ENCODE results near the gene WDR44.
"Not testable (repeated sequence)": the region's sequence is repeated elsewhere in the genome, so short reads cannot be mapped to it uniquely, and the experiment has no call there.

Gene WDR44

GRCh38 chrX:118345464-118346257 is at the start of gene WDR44:
Gene WDR44, plus strand, starts transcription at chrX:118346106. Its CDS starts 398 bp downstream, at chrX:118346504.
- Mint-ChIP-seq H3K4me3 (peak within 1 kb of the TSS; percentile 99), H3K27ac (peak within 1 kb of the TSS; percentile 99), H3K27me3 (no peaks in the 10 kb centered on the region), H3K9me3 (no peaks in the 10 kb centered on the region), H3K36me3 (no peaks in the 10 kb centered on the region), H3K4me1 (peaks cover 38% of the 10 kb centered on the region)

GRCh38 chrX:118305827-118306226 is 40.1 kb upstream of the WDR44 start:
- H3K4me1 Mint-ChIP-seq, H3K36me3 Mint-ChIP-seq, H3K9me3 Mint-ChIP-seq, H3K27me3 Mint-ChIP-seq, H3K27ac Mint-ChIP-seq, H3K4me3 Mint-ChIP-seq: not testable (repeated sequence)

- Mint-ChIP-seq H3K27ac (no peak overlapping the region), H3K4me1 (no peaks in the 10 kb centered on the region), H3K36me3 (no peaks in the 10 kb centered on the region), H3K4me3 (no peak overlapping the region), H3K27me3 (no peaks in the 10 kb centered on the region), H3K9me3 (no peaks in the 10 kb centered on the region)
Observed at GRCh38 chrX:118315529-118315928, 30.4 kb upstream of the WDR44 start.

- Mint-ChIP-seq H3K27me3 (no peaks in the 10 kb centered on the region), H3K4me3 (no peak overlapping the region), H3K27ac (no peak overlapping the region), H3K4me1 (no peaks in the 10 kb centered on the region), H3K36me3 (no peaks in the 10 kb centered on the region), H3K9me3 (no peaks in the 10 kb centered on the region)
Observed at GRCh38 chrX:118324588-118324987, 21.3 kb upstream of the WDR44 start.

- no peak overlapping the region for H3K27ac Mint-ChIP-seq
- no peaks in the 10 kb centered on the region for H3K27me3 Mint-ChIP-seq
- no peaks in the 10 kb centered on the region for H3K9me3 Mint-ChIP-seq
- H3K4me1 Mint-ChIP-seq, result no peaks in the 10 kb centered on the region
- no peak overlapping the region for H3K4me3 Mint-ChIP-seq
- H3K36me3 Mint-ChIP-seq, result no peaks in the 10 kb centered on the region
Observed at GRCh38 chrX:118325453-118325852, 20.5 kb upstream of the WDR44 start.

- Mint-ChIP-seq H3K27me3 (no peaks in the 10 kb centered on the region), H3K4me1 (no peaks in the 10 kb centered on the region), H3K4me3 (no peak overlapping the region), H3K36me3 (no peaks in the 10 kb centered on the region), H3K27ac (no peak overlapping the region), H3K9me3 (no peaks in the 10 kb centered on the region)
Observed at GRCh38 chrX:118329175-118329574, 16.7 kb upstream of the WDR44 start.

- Mint-ChIP-seq H3K27me3 (no peaks in the 10 kb centered on the region), H3K4me3 (no peak overlapping the region), H3K4me1 (no peaks in the 10 kb centered on the region), H3K9me3 (no peaks in the 10 kb centered on the region), H3K36me3 (no peaks in the 10 kb centered on the region), H3K27ac (no peak overlapping the region)
Observed at GRCh38 chrX:118337687-118338086, 8.2 kb upstream of the WDR44 start.

GRCh38 chrX:118338930-118339329 is 7.0 kb upstream of the WDR44 start:
- Mint-ChIP-seq H3K4me3 (no peak overlapping the region), H3K27me3 (no peaks in the 10 kb centered on the region), H3K4me1 (no peaks in the 10 kb centered on the region), H3K36me3 (no peaks in the 10 kb centered on the region), H3K27ac (no peak overlapping the region), H3K9me3 (no peaks in the 10 kb centered on the region)

GRCh38 chrX:118345045-118345463 is 852 bp upstream of the WDR44 start:
- Mint-ChIP-seq H3K4me1 (peaks cover 32% of the 10 kb centered on the region), H3K9me3 (no peaks in the 10 kb centered on the region), H3K27ac (peak overlapping the region; percentile 99), H3K36me3 (no peaks in the 10 kb centered on the region), H3K27me3 (no peaks in the 10 kb centered on the region), H3K4me3 (peak overlapping the region; percentile 99)

GRCh38 chrX:118346258-118347094 is 570 bp downstream of the WDR44 start:
- Mint-ChIP-seq H3K27me3 (no peaks in the 10 kb centered on the region), H3K9me3 (no peaks in the 10 kb centered on the region), H3K4me1 (peaks cover 40% of the 10 kb centered on the region), H3K36me3 (no peaks in the 10 kb centered on the region), H3K27ac (peak overlapping the region; percentile 99), H3K4me3 (peak overlapping the region; percentile 99)

GRCh38 chrX:118347131-118347530 is 1.2 kb downstream of the WDR44 start:
- peak overlapping the region; percentile 99 for H3K27ac Mint-ChIP-seq
- no peaks in the 10 kb centered on the region for H3K27me3 Mint-ChIP-seq
- H3K4me1 Mint-ChIP-seq, result peaks cover 40% of the 10 kb centered on the region
- peak overlapping the region; percentile 99 for H3K4me3 Mint-ChIP-seq
- no peaks in the 10 kb centered on the region for H3K9me3 Mint-ChIP-seq
- no peaks in the 10 kb centered on the region for H3K36me3 Mint-ChIP-seq

- no peaks in the 10 kb centered on the region for H3K36me3 Mint-ChIP-seq
- H3K4me1 Mint-ChIP-seq, result peaks cover 44% of the 10 kb centered on the region
- H3K27ac Mint-ChIP-seq, result peak overlapping the region; percentile 82
- H3K4me3 Mint-ChIP-seq, result peak overlapping the region; percentile 99
- no peaks in the 10 kb centered on the region for H3K27me3 Mint-ChIP-seq
- no peaks in the 10 kb centered on the region for H3K9me3 Mint-ChIP-seq
Observed at GRCh38 chrX:118347736-118348135, 1.8 kb downstream of the WDR44 start.

- Mint-ChIP-seq H3K36me3 (no peaks in the 10 kb centered on the region), H3K27ac (peak overlapping the region; percentile 82), H3K27me3 (no peaks in the 10 kb centered on the region), H3K9me3 (no peaks in the 10 kb centered on the region), H3K4me1 (peaks cover 49% of the 10 kb centered on the region), H3K4me3 (peak overlapping the region; percentile 99)
Observed at GRCh38 chrX:118348186-118348810, 2.4 kb downstream of the WDR44 start.

- Mint-ChIP-seq H3K4me3 (no peak overlapping the region), H3K36me3 (no peaks in the 10 kb centered on the region), H3K4me1 (peaks cover 54% of the 10 kb centered on the region), H3K27me3 (no peaks in the 10 kb centered on the region), H3K27ac (no peak overlapping the region), H3K9me3 (no peaks in the 10 kb centered on the region)
Observed at GRCh38 chrX:118349188-118349587, 3.3 kb downstream of the WDR44 start.

GRCh38 chrX:118350221-118350620 is 4.3 kb downstream of the WDR44 start:
- Mint-ChIP-seq H3K27me3 (no peaks in the 10 kb centered on the region), H3K9me3 (no peaks in the 10 kb centered on the region), H3K4me1 (peaks cover 59% of the 10 kb centered on the region), H3K36me3 (no peaks in the 10 kb centered on the region), H3K27ac (no peak overlapping the region), H3K4me3 (no peak overlapping the region)

- Mint-ChIP-seq H3K27ac (peak overlapping the region; percentile 35), H3K36me3 (no peaks in the 10 kb centered on the region), H3K27me3 (no peaks in the 10 kb centered on the region), H3K4me3 (no peak overlapping the region), H3K4me1 (peaks cover 59% of the 10 kb centered on the region), H3K9me3 (no peaks in the 10 kb centered on the region)
Observed at GRCh38 chrX:118350706-118351105, 4.8 kb downstream of the WDR44 start.
